ENCODE data around the gene CSF3R. TPM values are rescaled to one million over a fixed set of nuclear protein-coding genes. Genes with fewer than 3 reads are reported as not detected.
"Not testable (repeated sequence)": the region's sequence is repeated elsewhere in the genome, so short reads cannot be mapped to it uniquely, and the experiment has no call there.

CSF3R gene
- total RNA-seq, 1 experiment from 2014 or later = 0.97 TPM

- Histone ChIP-seq H3K27me3 (ENCODE audit: control insufficient read depth, insufficient read depth, low read length) (peaks cover 2% of the 10 kb centered on the region; the same call in 1 of the 2 replicates), H3K36me3 (replicated peaks; ENCODE audit: control insufficient read depth, insufficient read depth, low read length) (no peaks in the 10 kb centered on the region), H3K4me3 (ENCODE audit: insufficient read depth, low read depth, low read length) (no peak overlapping the region)
- no peak for DNase-seq
These were observed 666 bp downstream of the CSF3R start for GRCh38 chr1:36481771-36482723.

GRCh38 chr1:36481091-36481490 is 1.6 kb downstream of the CSF3R start:
- Histone ChIP-seq H3K4me3 (ENCODE audit: insufficient read depth, low read depth, low read length) (no peak overlapping the region), H3K27me3 (ENCODE audit: control insufficient read depth, insufficient read depth, low read length) (peaks cover 2% of the 10 kb centered on the region; the same call in 1 of the 2 replicates), H3K36me3 (replicated peaks; ENCODE audit: control insufficient read depth, insufficient read depth, low read length) (no peaks in the 10 kb centered on the region)
- DNase-seq = peak; percentile 17

GRCh38 chr1:36480161-36480560 is 2.6 kb downstream of the CSF3R start:
- Histone ChIP-seq H3K27me3 (ENCODE audit: control insufficient read depth, insufficient read depth, low read length) (peaks cover 2% of the 10 kb centered on the region; the same call in 1 of the 2 replicates), H3K4me3 (ENCODE audit: insufficient read depth, low read depth, low read length) (no peak overlapping the region), H3K36me3 (replicated peaks; ENCODE audit: control insufficient read depth, insufficient read depth, low read length) (no peaks in the 10 kb centered on the region)
- DNase-seq = no peak

- Histone ChIP-seq H3K36me3 (replicated peaks; ENCODE audit: control insufficient read depth, insufficient read depth, low read length) (no peaks in the 10 kb centered on the region), H3K27me3 (ENCODE audit: control insufficient read depth, insufficient read depth, low read length) (peaks cover 2% of the 10 kb centered on the region; the same call in 1 of the 2 replicates), H3K4me3 (ENCODE audit: insufficient read depth, low read depth, low read length) (no peak overlapping the region)
- DNase-seq = no peak
These were observed 3.1 kb downstream of the CSF3R start for GRCh38 chr1:36479505-36480051.

DNA sequence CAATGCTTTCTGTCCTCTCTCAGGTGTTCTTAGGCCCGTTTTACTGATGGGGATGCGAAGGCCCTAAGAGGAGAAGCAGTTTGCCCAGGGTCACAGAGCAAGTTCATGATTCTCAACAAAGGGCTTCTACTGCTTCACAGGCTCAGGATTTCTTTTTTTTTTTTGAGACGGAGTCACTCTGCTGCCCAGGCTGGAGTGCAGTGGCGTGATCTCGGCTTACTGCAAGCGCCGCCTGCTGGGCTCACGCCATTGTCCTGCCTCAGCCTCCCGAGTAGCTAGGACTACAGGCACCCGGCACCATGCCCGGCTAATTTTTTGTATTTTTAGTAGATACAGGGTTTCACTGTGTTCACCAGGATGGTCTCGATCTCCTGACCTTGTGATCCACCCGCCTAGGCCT is 5.1 kb downstream of the CSF3R start:
- not testable (repeated sequence) for DNase-seq

DNA sequence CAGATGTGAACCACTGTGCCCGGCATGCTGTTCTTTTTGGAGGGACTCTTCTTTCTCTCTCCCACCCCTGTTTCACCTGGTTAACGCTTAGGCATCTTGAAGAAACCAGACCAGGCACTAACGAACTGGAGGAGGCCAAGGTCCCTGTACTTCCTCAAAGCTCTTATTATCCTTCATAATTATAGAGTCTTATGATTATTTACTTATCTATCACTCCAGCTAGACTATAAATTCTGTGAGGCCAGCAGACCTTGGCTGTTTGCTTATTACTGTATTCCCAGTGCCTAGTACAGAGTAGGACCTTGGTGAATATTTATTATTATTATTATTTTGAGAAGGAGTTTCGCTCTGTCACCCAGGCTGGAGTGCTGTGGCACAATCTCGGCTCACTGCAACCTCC is 5.8 kb downstream of the CSF3R start:
- H3K4me3 ChIP-seq (ENCODE audit: insufficient read depth, low read depth, low read length) = no peak overlapping the region
- peaks cover 2% of the 10 kb centered on the region; the same call in 1 of the 2 replicates for H3K27me3 ChIP-seq (ENCODE audit: control insufficient read depth, insufficient read depth, low read length)
- no peaks in the 10 kb centered on the region for H3K36me3 ChIP-seq (replicated peaks; ENCODE audit: control insufficient read depth, insufficient read depth, low read length)
- DNase-seq = no peak

More for the DNA sequence above, 5.1 kb downstream of the CSF3R start:
- not testable (repeated sequence) for H3K4me3 ChIP-seq (ENCODE audit: insufficient read depth, low read depth, low read length); H3K36me3 ChIP-seq (replicated peaks; ENCODE audit: control insufficient read depth, insufficient read depth, low read length); H3K27me3 ChIP-seq (ENCODE audit: control insufficient read depth, insufficient read depth, low read length)

- peaks cover 3% of the 10 kb centered on the region; the same call in 1 of the 2 replicates for H3K27me3 ChIP-seq (ENCODE audit: control insufficient read depth, insufficient read depth, low read length)
- no peak for DNase-seq
- no peak overlapping the region for H3K4me3 ChIP-seq (ENCODE audit: insufficient read depth, low read depth, low read length)
- no peaks in the 10 kb centered on the region for H3K36me3 ChIP-seq (replicated peaks; ENCODE audit: control insufficient read depth, insufficient read depth, low read length)
These were observed 6.7 kb downstream of the CSF3R start for GRCh38 chr1:36475910-36476604.

- Histone ChIP-seq H3K27me3 (ENCODE audit: control insufficient read depth, insufficient read depth, low read length) (peaks cover 5% of the 10 kb centered on the region; the same call in 1 of the 2 replicates), H3K4me3 (ENCODE audit: insufficient read depth, low read depth, low read length) (no peak overlapping the region), H3K36me3 (replicated peaks; ENCODE audit: control insufficient read depth, insufficient read depth, low read length) (no peaks in the 10 kb centered on the region)
- DNase-seq = no peak
These were observed 7.4 kb downstream of the CSF3R start for GRCh38 chr1:36475341-36475740.

GRCh38 chr1:36472656-36473055 is 10.1 kb downstream of the CSF3R start:
- H3K4me3 ChIP-seq (ENCODE audit: insufficient read depth, low read depth, low read length) = no peak overlapping the region
- H3K27me3 ChIP-seq (ENCODE audit: control insufficient read depth, insufficient read depth, low read length) = peaks cover 23% of the 10 kb centered on the region
- no peak for DNase-seq
- H3K36me3 ChIP-seq (replicated peaks; ENCODE audit: control insufficient read depth, insufficient read depth, low read length) = no peaks in the 10 kb centered on the region

GRCh38 chr1:36471830-36472641 is 10.7 kb downstream of the CSF3R start:
- H3K27me3 ChIP-seq (ENCODE audit: control insufficient read depth, insufficient read depth, low read length) = peaks cover 29% of the 10 kb centered on the region
- peak; percentile 57 for DNase-seq
- no peaks in the 10 kb centered on the region for H3K36me3 ChIP-seq (replicated peaks; ENCODE audit: control insufficient read depth, insufficient read depth, low read length)
- no peak overlapping the region for H3K4me3 ChIP-seq (ENCODE audit: insufficient read depth, low read depth, low read length)

GRCh38 chr1:36469163-36469562 is 13.6 kb downstream of the CSF3R start:
- Histone ChIP-seq H3K36me3 (replicated peaks; ENCODE audit: control insufficient read depth, insufficient read depth, low read length) (no peaks in the 10 kb centered on the region), H3K4me3 (ENCODE audit: insufficient read depth, low read depth, low read length) (no peak overlapping the region), H3K27me3 (ENCODE audit: control insufficient read depth, insufficient read depth, low read length) (peaks cover 49% of the 10 kb centered on the region)
- DNase-seq = no peak

GRCh38 chr1:36467700-36468455 is 14.8 kb downstream of the CSF3R start:
- DNase-seq = no peak
- peaks cover 49% of the 10 kb centered on the region for H3K27me3 ChIP-seq (ENCODE audit: control insufficient read depth, insufficient read depth, low read length)
- no peak overlapping the region for H3K4me3 ChIP-seq (ENCODE audit: insufficient read depth, low read depth, low read length)
- no peaks in the 10 kb centered on the region for H3K36me3 ChIP-seq (replicated peaks; ENCODE audit: control insufficient read depth, insufficient read depth, low read length)

DNA sequence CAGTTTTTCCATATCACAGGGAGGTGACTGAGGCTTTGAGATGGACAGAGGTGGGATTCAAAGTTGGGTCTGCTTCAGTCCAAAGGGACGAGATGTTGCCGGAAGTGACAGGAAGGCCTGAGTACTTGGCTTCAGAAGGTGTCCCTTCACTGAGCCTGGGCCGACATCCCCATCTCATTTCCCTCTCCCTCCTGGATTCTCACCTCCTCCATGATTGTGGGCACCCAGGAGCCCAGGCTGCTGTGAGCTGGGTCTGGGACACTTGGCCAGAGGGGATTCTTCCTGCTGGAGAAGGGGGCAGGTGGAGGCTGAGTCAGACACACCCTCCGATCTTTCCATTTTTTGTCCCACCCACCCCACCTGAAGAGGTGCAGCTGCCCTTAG is 15.7 kb downstream of the CSF3R start:
- H3K27me3 ChIP-seq (ENCODE audit: control insufficient read depth, insufficient read depth, low read length) = peaks cover 49% of the 10 kb centered on the region
- peaks cover 4% of the 10 kb centered on the region for H3K36me3 ChIP-seq (replicated peaks; ENCODE audit: control insufficient read depth, insufficient read depth, low read length)
- no peak for DNase-seq
- no peak overlapping the region for H3K4me3 ChIP-seq (ENCODE audit: insufficient read depth, low read depth, low read length)
